Medulla oblongata (tissue), 1 donor: ENCODE results near the gene EFHC1.
"Not testable (repeated sequence)": the region's sequence is repeated elsewhere in the genome, so short reads cannot be mapped to it uniquely, and the experiment has no call there.

Experiments used
- DNase-seq: peaks from one replicate; pipeline ENCODE4 v3.0.0-alpha.2; 2015; ENCODE audit errors: extremely low spot score

EFHC1 gene

GRCh38 chr6:52419809-52420667 lies at the start of gene EFHC1:
EFHC1 (plus strand) TSS chr6:52420342; CDS start chr6:52420411, 69 bp downstream.
- DNase-seq, result peak; percentile 99

- no peak for DNase-seq
Observed at GRCh38 chr6:52371656-52372191, 48.4 kb upstream of the EFHC1 start.

GRCh38 chr6:52373151-52373690 lies 46.9 kb upstream of the EFHC1 start:
- DNase-seq, result peak; percentile 71

DNA sequence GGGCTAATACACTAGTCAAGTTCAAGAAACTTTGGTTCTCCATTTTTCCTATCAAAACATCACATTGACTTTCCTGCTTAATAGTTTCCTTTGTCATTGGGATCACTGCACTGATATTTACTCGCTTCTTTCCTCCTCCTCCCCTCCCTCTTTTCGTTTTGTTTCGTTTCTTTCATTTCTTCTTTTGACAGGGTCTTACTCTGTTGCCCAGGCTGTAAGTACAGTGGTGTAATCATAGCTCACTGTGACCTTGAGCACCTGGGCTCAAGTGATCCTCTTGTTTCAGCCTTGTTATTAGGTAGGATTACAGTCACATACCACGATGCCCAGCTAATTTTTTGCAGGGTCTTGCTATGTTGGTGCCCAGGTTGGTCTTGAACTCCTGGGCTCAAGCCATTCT lies 45.9 kb upstream of the EFHC1 start:
- no peak for DNase-seq

DNA sequence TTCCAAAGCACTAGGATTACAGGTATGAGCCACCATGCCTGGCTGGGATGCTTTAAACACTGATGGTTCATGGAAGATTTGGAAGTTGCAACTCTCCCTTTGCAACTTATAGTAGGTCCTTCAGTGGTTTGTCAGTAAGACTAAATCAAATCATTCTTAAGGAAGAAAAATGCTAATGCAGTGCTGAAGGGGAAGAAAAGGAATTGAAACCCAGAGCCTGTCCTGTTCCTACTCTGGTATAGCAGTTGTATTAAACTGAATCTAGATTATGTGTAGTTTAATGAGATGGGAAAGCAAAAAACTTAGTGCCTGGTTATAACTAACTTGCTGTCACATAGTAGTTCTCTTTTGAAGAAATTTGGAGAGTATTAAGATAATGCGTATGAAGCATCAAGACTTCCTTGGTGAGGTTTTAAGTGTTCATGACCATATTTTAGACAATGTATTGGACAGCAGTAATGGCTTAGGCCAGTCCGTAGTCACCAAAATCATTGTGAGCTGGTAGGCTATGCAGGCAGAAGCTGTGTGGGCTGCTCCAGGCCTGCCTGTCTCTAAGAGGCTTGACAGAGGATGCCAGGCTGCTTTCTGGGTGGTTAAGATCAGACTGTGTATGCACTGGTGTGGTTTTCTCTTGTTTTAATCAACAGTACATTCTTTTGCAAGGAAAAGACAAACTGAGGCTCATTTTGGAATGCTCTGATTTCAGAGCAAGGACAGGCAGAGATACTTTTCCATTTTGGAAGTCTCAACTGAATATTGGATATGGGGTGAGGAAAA lies 44.2 kb upstream of the EFHC1 start:
- DNase-seq, result peak; percentile 58

DNA sequence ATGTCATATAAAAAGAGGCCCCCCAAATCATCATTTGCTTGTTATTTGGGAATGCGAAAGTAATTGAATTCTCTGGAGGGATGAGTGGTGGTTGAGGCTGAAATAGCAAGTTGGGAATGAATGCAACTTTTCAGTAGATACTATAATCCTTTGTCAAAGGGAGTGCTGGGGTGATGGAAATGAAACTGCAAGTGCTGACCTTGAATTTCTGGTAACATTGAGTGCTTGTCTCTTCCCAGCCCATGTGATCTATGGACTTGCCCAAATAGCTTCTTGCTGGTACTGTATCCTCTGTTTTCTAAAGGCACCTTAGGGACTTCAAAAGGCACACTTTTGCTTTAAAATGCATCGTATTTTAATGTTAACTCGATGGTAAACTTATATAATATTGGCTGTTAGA lies 43.4 kb upstream of the EFHC1 start:
- peak; percentile 91 for DNase-seq

DNA sequence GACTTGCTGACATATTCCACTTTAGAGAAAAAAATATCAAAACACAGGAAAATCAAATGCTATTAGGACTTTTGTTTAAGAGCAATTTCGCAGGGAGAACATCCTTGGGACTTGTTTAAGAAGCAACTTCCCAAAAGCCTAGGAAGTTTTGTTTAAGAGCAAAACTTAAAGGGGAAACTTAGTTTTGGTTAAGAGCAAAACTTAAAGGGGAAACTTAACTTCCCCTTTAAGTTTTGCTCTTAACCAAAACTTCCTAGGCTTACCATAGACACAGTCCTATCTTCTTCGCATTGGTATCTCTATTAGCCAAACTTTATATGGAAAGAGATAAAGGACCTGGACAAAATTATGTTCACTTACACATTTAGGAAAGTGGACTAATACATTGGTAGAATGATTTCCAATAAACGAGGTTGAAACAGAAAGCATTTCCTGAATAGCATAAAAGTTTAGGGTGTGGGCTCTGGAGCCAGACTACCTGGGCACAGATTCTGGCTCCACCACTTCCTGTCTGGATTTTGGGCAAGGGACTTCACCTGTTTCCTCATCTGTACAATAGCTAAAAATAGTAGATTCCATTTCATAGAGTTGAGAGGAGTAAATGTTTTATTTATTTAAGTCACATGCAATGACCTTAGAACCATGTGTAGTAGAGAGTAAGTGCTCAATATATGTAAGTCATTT lies 42.5 kb upstream of the EFHC1 start:
- DNase-seq, result peak; percentile 61

GRCh38 chr6:52381249-52381648 lies 38.9 kb upstream of the EFHC1 start:
- no peak for DNase-seq

DNA sequence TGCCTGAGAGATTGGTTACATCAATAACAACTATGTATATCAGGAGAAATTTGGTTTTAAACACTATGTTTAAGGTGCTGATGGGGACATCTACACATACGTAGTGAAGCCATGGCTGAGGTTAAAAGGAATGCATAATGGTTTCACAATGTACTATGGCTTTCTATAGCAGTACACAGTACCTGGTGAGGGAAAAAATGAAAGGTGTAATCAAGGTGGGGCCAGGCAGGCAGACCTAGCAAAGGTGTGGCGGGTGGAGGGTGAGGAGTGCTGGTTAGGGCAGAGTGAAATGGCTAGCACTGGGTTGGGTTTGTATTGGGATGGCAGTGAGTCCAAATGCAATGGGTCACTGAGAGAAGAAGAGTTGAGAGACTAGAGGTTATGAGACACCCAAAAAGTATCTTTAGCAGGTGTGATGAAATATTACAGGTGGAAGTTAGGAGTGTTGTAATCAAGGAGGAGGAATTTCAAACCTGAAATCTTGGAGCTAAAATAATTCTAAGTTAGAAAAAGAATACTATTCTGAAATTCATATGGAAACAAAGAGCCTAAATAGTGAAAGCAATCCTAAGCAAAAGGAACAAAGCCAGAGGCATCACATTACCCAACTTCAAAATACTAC lies 35.9 kb upstream of the EFHC1 start:
- DNase-seq, result no peak

DNA sequence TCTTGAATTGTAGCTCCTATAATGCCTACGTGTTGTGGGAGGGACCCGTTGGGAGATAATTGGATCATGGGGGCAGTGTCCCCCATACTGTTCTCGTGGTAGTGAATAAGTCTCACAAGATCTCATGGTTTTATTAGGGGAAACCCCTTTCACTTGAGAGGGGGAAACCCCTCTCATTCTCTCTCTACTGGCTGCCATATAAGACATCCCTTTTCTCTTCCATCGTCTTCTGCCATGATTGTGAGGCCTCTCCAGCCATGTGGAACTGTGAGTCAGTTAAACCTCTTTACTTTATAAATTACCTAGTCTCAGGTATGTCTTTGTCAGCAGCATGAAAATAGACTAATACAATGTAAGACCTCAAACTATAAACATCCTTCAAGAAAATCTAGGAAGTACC lies 35.1 kb upstream of the EFHC1 start:
- DNase-seq, result no peak

DNA sequence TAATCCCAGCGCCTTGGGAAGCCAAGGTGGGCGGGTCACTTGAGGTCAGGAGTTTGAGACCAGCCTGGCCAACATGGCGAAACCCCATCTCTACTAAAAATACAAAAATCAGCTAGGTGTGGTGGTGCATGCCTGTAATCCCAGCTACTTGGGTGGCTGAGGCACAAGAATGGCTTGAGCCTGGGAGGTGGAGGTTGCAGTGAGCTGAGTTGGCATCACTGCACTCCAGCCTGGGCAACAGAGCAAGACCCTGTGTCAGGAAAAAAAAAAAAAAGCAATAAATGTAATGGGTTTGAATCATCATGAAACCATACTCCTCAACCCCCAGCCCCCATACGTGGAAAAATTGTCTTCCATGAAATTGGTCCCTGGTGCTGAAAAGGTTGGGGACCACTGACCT lies 32.0 kb upstream of the EFHC1 start:
- not testable (repeated sequence) for DNase-seq

DNA sequence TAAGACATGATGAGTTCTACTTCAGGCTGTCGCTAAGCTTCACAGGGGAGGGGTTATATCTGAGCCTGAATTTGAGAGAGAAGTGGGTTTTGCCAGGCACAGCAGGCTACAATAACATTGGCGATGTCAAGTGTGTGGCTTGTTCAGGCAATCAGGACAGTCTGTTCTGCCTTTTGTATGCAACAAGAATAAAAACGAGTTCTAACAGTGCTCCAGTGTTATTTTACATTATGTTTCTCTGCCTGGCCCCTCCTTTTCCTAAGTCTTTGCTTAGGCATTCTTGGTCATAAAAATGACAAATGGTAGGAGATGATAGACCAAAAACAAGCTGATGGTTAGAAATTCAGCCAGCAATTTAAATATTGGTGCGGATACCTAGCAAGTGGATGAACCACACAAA lies 31.4 kb upstream of the EFHC1 start:
- DNase-seq, result peak; percentile 75

- no peak for DNase-seq
Observed at GRCh38 chr6:52389264-52389625, 30.9 kb upstream of the EFHC1 start.

- DNase-seq, result no peak
Observed at GRCh38 chr6:52389626-52390360, 30.3 kb upstream of the EFHC1 start.

GRCh38 chr6:52390361-52390727 lies 29.8 kb upstream of the EFHC1 start:
- DNase-seq, result no peak

DNA sequence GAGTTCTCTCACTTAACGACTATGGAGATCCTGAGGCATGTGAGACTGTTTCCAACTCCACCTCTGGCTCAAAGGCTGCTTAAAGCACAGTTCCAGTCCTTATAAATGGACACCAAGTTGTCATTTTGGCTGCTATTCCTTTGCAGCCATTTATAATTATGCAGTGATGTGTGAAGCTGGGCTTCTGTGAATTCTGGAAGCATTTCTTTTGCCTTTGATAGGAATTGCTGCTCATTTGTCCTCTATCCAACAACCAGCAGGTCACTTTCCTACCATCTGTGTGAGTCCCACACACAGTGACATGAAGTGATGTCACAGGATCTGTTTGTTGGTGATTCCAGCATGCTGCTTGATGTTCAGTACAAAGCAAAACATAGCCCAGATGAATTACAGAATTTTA lies 28.5 kb upstream of the EFHC1 start:
- DNase-seq, result peak; percentile 72

DNA sequence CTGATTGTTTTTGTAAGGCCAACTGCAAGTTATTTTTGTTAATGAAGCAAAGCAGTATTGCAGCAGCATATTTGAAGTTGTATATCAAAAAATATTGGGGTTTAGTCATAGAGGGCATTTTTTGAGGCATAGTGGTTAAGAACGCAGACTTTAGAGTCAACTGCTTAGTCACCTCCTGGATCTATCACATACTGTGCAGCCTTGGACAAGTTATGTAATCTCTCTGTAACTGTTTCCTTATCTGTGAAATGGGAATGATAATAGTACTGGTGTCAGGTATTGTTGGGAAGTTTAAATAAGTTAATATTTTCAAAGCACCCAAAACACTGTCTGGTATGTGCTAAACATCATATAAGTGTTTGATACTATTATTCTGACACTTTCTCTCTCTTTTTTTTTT lies 27.2 kb upstream of the EFHC1 start:
- DNase-seq, result no peak

- DNase-seq, result no peak
Observed at GRCh38 chr6:52393780-52394179, 26.4 kb upstream of the EFHC1 start.

DNA sequence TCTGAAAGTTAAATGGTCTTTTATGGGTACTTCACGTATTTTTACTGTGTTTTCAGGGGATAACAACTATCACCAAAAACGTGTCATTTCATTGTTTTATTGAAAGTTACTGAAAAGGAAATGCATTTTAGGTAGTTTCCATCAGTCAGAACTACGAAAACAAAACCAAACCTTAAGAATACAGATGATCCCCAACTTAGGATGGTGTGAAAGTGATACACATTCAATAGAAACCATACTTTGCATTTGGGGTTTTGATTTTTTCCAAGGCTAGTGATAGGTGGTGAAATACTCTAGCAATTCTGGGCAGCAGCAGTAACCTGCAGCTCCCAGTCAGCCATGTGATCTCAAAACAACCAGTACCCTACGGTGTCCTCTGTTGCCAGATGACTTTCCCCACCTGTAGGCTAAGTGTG lies 25.9 kb upstream of the EFHC1 start:
- DNase-seq, result no peak

DNA sequence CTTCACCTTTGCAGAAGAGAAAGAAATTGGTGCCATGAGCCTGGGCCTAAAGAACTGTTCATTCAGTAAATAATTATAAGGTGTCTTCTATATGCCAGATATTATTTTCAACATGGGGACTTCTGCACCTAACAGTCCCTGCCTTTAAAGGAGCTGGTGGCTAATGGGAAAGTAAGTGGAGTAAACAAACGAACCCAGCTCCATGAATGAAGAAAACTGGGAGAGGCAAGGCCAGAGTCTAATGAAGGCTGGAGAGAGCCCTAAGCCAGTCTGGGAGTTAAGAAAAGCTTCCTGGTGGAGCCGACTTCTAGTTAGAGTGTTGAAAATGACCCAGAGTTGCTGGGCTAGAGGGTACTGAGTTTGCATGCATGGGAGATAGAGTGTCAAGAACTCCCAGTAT lies 24.2 kb upstream of the EFHC1 start:
- no peak for DNase-seq
